Parathyroid adenoma (tissue), 2 donors: ENCODE results near the gene GSN.

Source experiments
- H2AFZ ChIP-seq: fragments of 300-600 bp; sonication (generic); one replicate; pipeline ENCODE4 v1.7.0; 2017; ENCODE audit warnings: antibody characterized with exemption, mild to moderate bottlenecking
- H3K27ac ChIP-seq: fragments of 300-600 bp; sonication (generic); one replicate; pipeline ENCODE4 v1.7.0; 2017
- H3K27me3 ChIP-seq: fragments of 300-600 bp; sonication (generic); one replicate; pipeline ENCODE4 v1.7.0; 2017; ENCODE audit warnings: low read length; ENCODE audit not compliant: control insufficient read depth, insufficient read depth
- H3K36me3 ChIP-seq: fragments of 300-600 bp; sonication (generic); one replicate; pipeline ENCODE4 v1.7.0; 2017; ENCODE audit warnings: low read length; ENCODE audit not compliant: control insufficient read depth, insufficient read depth
- H3K4me1 ChIP-seq: fragments of 300-600 bp; sonication (generic); one replicate; pipeline ENCODE4 v1.7.0; 2017; ENCODE audit warnings: control low read depth
- H3K4me2 ChIP-seq: fragments of 300-600 bp; sonication (generic); one replicate; pipeline ENCODE4 v1.7.0; 2017; ENCODE audit warnings: low read length
- H3K4me3 ChIP-seq: fragments of 300-600 bp; sonication (generic); one replicate; pipeline ENCODE4 v1.7.0; 2017; ENCODE audit warnings: low read depth, low read length
- H3K79me2 ChIP-seq: fragments of 300-600 bp; sonication (generic); one replicate; pipeline ENCODE4 v1.7.0; 2017; ENCODE audit warnings: control low read depth
- H3K9ac ChIP-seq: fragments of 300-600 bp; sonication (generic); one replicate; pipeline ENCODE4 v1.7.0; 2017; ENCODE audit warnings: mild to moderate bottlenecking
- H3K9me3 ChIP-seq: fragments of 300-600 bp; sonication (generic); one replicate; pipeline ENCODE4 v1.7.0; 2017; ENCODE audit warnings: low read length; ENCODE audit not compliant: control insufficient read depth
- TF ChIP-seq, protein P1 (sequence below): fragments of 300-600 bp; sonication (generic); IDR thresholded peaks from one replicate; pipeline ENCODE4 v1.7.0; 2017; ENCODE audit warnings: antibody characterized with exemption, mild to moderate bottlenecking
- donor health status: primary hyperparathyroidism.

GSN gene

DNA sequence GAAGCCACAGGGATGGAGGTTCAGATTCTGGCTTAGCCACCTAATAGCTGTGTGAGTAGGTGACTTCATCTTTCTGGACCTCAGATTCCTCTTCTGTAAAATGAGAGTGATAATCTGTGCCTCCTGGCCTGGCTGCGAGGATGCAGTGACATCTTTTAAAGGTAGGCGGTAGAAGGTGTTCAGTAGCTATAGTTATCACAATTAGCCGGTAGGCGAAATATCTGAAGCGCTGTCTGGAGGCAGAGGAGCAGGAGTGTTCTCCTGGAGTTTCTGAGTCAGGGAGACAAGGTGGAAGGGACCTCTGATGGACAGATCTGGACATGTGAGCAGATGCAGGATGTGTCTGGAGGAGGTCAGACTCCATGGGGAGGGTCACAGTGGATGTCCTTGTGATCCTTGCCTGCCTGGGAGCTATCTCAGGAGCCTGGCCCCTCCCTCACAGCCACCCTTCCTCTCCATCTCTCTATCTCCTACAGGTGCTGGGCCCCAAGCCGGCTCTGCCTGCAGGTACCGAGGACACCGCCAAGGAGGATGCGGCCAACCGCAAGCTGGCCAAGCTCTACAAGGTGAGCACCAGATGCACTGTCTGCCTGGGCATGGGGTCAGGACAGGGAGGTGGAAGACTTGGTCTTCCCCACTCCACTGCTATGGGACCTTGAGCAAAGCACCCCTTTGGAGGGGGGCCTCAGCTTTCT lies 45.6 kb downstream of the GSN start:
- TF ChIP-seq, protein P1, sequence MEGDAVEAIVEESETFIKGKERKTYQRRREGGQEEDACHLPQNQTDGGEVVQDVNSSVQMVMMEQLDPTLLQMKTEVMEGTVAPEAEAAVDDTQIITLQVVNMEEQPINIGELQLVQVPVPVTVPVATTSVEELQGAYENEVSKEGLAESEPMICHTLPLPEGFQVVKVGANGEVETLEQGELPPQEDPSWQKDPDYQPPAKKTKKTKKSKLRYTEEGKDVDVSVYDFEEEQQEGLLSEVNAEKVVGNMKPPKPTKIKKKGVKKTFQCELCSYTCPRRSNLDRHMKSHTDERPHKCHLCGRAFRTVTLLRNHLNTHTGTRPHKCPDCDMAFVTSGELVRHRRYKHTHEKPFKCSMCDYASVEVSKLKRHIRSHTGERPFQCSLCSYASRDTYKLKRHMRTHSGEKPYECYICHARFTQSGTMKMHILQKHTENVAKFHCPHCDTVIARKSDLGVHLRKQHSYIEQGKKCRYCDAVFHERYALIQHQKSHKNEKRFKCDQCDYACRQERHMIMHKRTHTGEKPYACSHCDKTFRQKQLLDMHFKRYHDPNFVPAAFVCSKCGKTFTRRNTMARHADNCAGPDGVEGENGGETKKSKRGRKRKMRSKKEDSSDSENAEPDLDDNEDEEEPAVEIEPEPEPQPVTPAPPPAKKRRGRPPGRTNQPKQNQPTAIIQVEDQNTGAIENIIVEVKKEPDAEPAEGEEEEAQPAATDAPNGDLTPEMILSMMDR, result no peak
- Histone ChIP-seq H3K27me3 (no peaks in the 10 kb centered on the region), H3K9ac (no peak overlapping the region), H2AFZ (no peak overlapping the region), H3K27ac (no peak overlapping the region), H3K79me2 (no peaks in the 10 kb centered on the region), H3K4me1 (no peaks in the 10 kb centered on the region), H3K9me3 (no peaks in the 10 kb centered on the region), H3K4me3 (no peak overlapping the region), H3K36me3 (no peaks in the 10 kb centered on the region), H3K4me2 (no peak overlapping the region)

DNA sequence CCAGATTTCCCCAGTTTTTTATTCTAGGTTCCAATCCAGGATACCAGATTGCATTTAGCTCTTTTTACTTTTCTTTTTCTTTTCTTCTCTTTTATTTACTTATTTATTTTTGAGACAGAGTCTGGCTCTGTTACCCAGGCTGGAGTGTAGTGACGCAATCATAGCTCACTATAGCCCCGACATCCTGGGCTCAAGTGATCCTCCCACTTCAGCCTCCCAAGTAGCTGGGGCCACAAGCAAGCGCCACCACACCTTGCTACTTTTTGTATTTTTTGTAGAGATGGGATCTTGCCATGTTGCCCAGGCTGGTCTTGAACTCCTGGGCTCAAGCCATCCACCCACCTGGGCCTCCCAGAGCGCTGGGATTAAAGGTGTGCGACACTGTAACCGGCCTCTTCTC lies 48.4 kb downstream of the GSN start:
- no peaks in the 10 kb centered on the region for H3K9me3 ChIP-seq
- no peaks in the 10 kb centered on the region for H3K4me1 ChIP-seq
- no peaks in the 10 kb centered on the region for H3K79me2 ChIP-seq
- no peaks in the 10 kb centered on the region for H3K36me3 ChIP-seq
- no peaks in the 10 kb centered on the region for H3K27me3 ChIP-seq
- no peak overlapping the region for H3K27ac ChIP-seq
- no peak overlapping the region for H3K4me3 ChIP-seq
- H2AFZ ChIP-seq, result no peak overlapping the region
- no peak overlapping the region for H3K4me2 ChIP-seq
- TF ChIP-seq, protein P1, result no peak
- no peak overlapping the region for H3K9ac ChIP-seq

DNA sequence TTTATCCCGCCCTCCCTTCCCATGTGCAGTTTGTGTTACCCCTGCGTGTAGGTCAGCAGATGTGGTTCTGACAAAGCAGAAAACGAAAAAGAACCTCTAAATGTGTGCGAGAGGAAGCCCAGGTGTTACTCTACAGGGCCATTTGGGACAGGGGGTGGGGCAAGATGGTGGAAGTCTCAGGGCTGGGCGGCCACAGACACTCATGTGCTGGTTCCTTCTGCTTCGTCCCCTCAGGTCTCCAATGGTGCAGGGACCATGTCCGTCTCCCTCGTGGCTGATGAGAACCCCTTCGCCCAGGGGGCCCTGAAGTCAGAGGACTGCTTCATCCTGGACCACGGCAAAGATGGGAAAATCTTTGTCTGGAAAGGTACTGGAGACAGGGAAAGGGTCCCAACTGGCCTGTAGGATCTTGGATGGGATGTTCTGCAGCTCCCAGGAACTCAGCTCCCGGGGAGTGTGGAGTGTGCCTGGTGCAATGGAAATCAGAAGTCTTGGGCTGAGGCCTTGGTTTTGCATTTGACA lies 49.0 kb downstream of the GSN start:
- H3K27ac ChIP-seq, result no peak overlapping the region
- no peak overlapping the region for H2AFZ ChIP-seq
- H3K27me3 ChIP-seq, result no peaks in the 10 kb centered on the region
- TF ChIP-seq, protein P1, result no peak
- no peak overlapping the region for H3K9ac ChIP-seq
- H3K9me3 ChIP-seq, result no peaks in the 10 kb centered on the region
- no peak overlapping the region for H3K4me2 ChIP-seq
- H3K36me3 ChIP-seq, result no peaks in the 10 kb centered on the region
- no peak overlapping the region for H3K4me3 ChIP-seq
- no peaks in the 10 kb centered on the region for H3K4me1 ChIP-seq
- no peaks in the 10 kb centered on the region for H3K79me2 ChIP-seq

DNA sequence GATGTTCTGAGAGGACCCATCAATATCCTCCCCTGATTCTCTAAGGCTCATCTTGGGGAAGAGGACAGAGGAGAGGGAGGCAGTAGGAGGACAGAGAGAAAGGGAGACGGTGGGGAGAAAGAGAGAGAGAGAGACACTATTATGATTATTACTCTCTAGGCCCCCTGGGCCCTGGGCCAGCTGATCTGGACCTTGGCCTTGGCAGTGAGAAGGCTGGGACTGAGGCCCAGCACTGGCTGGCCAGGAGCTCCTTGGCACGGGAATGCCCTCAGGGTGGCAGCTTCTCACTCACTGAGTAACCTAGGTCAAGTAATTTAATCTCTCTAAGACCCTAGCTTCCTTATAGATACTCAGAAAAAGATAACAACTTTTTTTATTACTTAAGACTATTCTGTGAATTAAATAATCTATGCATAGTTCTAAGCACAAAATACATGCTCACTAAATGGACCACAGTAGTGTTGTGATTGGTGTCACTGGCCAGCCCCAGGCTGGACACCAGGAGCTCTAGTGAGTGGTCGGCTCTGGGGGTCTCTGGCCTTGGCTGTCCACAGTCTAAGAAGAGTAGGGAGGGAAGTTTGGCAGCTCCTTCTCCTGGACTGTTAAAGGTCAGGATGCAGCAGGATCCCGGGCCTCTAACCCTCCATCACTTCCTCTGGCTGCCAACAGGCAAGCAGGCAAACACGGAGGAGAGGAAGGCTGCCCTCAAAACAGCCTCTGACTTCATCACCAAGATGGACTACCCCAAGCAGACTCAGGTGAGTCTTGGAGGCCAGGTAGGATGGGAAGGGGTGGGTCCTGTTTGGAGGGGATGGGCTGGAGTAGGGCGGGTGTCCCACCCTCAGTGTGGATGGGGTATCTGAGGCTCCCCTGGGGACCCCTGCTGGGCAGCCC lies 50.0 kb downstream of the GSN start:
- no peak overlapping the region for H2AFZ ChIP-seq
- no peak overlapping the region for H3K9ac ChIP-seq
- TF ChIP-seq, protein P1, result no peak
- H3K27ac ChIP-seq, result no peak overlapping the region
- no peaks in the 10 kb centered on the region for H3K9me3 ChIP-seq
- no peak overlapping the region for H3K4me2 ChIP-seq
- no peak overlapping the region for H3K4me3 ChIP-seq
- no peaks in the 10 kb centered on the region for H3K79me2 ChIP-seq
- no peaks in the 10 kb centered on the region for H3K27me3 ChIP-seq
- H3K36me3 ChIP-seq, result no peaks in the 10 kb centered on the region
- no peaks in the 10 kb centered on the region for H3K4me1 ChIP-seq
